ENCODE data around the gene MPHOSPH9. TPM values are rescaled to one million over a fixed set of nuclear protein-coding genes. Genes with fewer than 3 reads are reported as not detected.

Gene MPHOSPH9
- total and polyA plus RNA-seq, 2 donors (not counting 1 experiment from before 2014, with no cell fraction given): 11.8 to 45.1 TPM

DNA sequence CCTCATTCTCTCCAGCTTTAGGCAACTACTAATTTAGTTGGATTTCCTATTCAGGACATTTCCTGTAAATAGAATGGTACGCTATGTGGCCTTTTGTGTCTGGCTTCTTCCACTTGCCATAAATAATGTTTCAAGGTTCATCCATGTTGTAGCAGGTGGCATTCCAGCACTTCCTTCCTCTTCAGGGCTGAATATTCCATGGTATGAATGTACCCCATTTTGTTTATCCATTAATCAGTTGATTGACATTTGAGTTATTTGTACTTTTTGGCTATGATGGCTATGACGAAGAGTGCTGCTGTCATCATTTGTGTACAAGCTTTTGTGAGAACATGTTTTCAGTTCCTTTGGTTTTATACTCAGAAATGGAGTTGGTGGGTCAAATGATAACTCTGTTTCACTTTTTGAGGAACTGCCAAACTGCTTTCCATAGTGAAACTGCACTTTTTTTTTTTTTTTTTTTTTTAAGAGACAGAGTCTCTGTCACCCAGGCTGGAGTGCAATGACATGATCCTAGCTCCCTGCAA is 45.2 kb upstream of the MPHOSPH9 start:
- peak overlapping the region in 1 of 2 donors; percentile 55 for H3K27ac ChIP-seq (ENCODE audit: low read length in 2 of 2)
- H3K36me3 ChIP-seq (replicated peaks in 1 of 2; ENCODE audit: control extremely low read depth in 1 of 2, control insufficient read depth in 1 of 2, extremely low read depth in 1 of 2, insufficient read depth in 2 of 2, low read length in 1 of 2): no peaks in the 10 kb centered on the region
- ChIA-PET CTCF (interaction anchor here (0.6 to 0.7 kb wide), 5 partner anchors 14 to 427 kb away, joined by 3 to 7 read pairs (median 4); no protein-coding TSS in a partner anchor), POLR2A (interaction anchor here (0.7 to 0.9 kb wide), 4 partner anchors 10 to 1635 kb away, joined by 6 to 10 read pairs (median 6); partner anchors contain the start of gene DDX55)
- Mint-ChIP-seq H3K4me3 (peak overlapping the region; percentile 27), H3K4me1 (peaks cover 6% of the 10 kb centered on the region), H3K9me3 (ENCODE audit: insufficient read depth) (no peaks in the 10 kb centered on the region), H3K27ac (peak overlapping the region; percentile 53), H3K27me3 (no peaks in the 10 kb centered on the region)
- intact Hi-C loops (cut with micrococcal nuclease): no loop called here
- H3K4me1 ChIP-seq (ENCODE audit: control insufficient read depth in 2 of 2, insufficient read depth in 2 of 2, low read length in 2 of 2): peaks cover 0 to 13% of the 10 kb centered on the region in 2 donors
- no peaks in the 10 kb centered on the region for H3K79me2 ChIP-seq (ENCODE audit: control insufficient read depth, insufficient read depth, low read length)
- H3K4me2 ChIP-seq (replicated peaks; ENCODE audit: low read depth, low read length, poor library complexity, severe bottlenecking): peak overlapping the region; percentile 18
- H3K4me3 ChIP-seq (ENCODE audit: control extremely low read depth in 1 of 5, extremely low read depth in 1 of 5, insufficient read depth in 1 of 5, low read depth in 2 of 5, low read length in 4 of 5): no peak overlapping the region
- peak overlapping the region; percentile 39 for H2AFZ ChIP-seq (ENCODE audit: insufficient read depth, low read depth, low read length, poor library complexity, severe bottlenecking)
- DNase-seq (peak; percentile 78), ATAC-seq (ENCODE audit: low read depth) (peak; percentile 81)
- no peak for TF ChIP-seq EZH2 (IDR thresholded peaks at IDR 0.05; ENCODE audit: borderline replicate concordance, insufficient read depth, low read depth, low read length, poor library complexity, severe bottlenecking)
- TF ChIP-seq, protein P1, sequence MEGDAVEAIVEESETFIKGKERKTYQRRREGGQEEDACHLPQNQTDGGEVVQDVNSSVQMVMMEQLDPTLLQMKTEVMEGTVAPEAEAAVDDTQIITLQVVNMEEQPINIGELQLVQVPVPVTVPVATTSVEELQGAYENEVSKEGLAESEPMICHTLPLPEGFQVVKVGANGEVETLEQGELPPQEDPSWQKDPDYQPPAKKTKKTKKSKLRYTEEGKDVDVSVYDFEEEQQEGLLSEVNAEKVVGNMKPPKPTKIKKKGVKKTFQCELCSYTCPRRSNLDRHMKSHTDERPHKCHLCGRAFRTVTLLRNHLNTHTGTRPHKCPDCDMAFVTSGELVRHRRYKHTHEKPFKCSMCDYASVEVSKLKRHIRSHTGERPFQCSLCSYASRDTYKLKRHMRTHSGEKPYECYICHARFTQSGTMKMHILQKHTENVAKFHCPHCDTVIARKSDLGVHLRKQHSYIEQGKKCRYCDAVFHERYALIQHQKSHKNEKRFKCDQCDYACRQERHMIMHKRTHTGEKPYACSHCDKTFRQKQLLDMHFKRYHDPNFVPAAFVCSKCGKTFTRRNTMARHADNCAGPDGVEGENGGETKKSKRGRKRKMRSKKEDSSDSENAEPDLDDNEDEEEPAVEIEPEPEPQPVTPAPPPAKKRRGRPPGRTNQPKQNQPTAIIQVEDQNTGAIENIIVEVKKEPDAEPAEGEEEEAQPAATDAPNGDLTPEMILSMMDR (IDR thresholded peaks at IDR 0.05): no peak
- H3K9ac ChIP-seq (ENCODE audit: low read length): no peak overlapping the region
- 0% methylated on average over 1 of the region's 2 CpGs for WGBS (ENCODE audit: insufficient coverage)
- no peaks in the 10 kb centered on the region for H3K9me3 ChIP-seq (ENCODE audit: control extremely low read depth in 1 of 3, control insufficient read depth in 2 of 3, insufficient read depth in 1 of 3, low read length in 2 of 3)
- no peaks in the 10 kb centered on the region for H4K20me1 ChIP-seq (ENCODE audit: control insufficient read depth, insufficient read depth, low read length, poor library complexity, severe bottlenecking)
- no peaks in the 10 kb centered on the region for H3K27me3 ChIP-seq (replicated peaks in 1 of 4; ENCODE audit: control extremely low read depth in 1 of 4, control insufficient read depth in 3 of 4, insufficient read depth in 4 of 4, low read length in 3 of 4)

DNA sequence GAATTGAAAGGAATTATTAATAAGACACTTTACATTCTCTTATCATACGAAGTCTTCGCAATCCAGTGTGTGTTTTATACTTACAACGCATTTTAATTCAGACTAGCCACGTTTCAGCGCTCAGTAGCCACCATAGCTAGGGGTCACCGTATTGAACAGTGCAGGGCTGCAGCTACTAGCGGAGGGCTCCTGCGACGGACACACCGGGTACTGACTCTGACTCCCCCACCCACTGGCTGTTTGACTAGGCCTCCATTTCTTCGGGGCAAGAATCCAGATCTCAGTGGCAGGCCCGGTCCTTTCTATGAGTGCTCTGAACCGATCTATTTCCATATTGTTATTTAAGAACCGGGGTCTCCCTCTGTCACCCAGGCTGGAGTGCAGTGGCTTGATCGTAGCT is 40.2 kb upstream of the MPHOSPH9 start:
- intact Hi-C loops (cut with micrococcal nuclease): no loop called here
- peaks cover 28% of the 10 kb centered on the region for H3K4me1 Mint-ChIP-seq

More for the DNA sequence above, 40.2 kb upstream of the MPHOSPH9 start:
- TF ChIP-seq EZH2 (IDR thresholded peaks at IDR 0.05; ENCODE audit: borderline replicate concordance, insufficient read depth, low read depth, low read length, poor library complexity, severe bottlenecking): no peak
- TF ChIP-seq, protein P1 (IDR thresholded peaks at IDR 0.05): no peak
- Histone ChIP-seq H3K4me3 (ENCODE audit: control extremely low read depth in 1 of 5, extremely low read depth in 1 of 5, insufficient read depth in 1 of 5, low read depth in 2 of 5, low read length in 4 of 5) (no peak overlapping the region), H3K4me1 (ENCODE audit: control insufficient read depth in 2 of 2, insufficient read depth in 2 of 2, low read length in 2 of 2) (peaks cover 29 to 37% of the 10 kb centered on the region in 2 donors), H4K20me1 (ENCODE audit: control insufficient read depth, insufficient read depth, low read length, poor library complexity, severe bottlenecking) (no peaks in the 10 kb centered on the region), H2AFZ (ENCODE audit: insufficient read depth, low read depth, low read length, poor library complexity, severe bottlenecking) (no peak overlapping the region), H3K79me2 (ENCODE audit: control insufficient read depth, insufficient read depth, low read length) (no peaks in the 10 kb centered on the region), H3K27ac (ENCODE audit: low read length in 2 of 2) (no peak overlapping the region), H3K9ac (ENCODE audit: low read length) (no peak overlapping the region), H3K9me3 (ENCODE audit: control extremely low read depth in 1 of 3, control insufficient read depth in 2 of 3, insufficient read depth in 1 of 3, low read length in 2 of 3) (no peaks in the 10 kb centered on the region), H3K4me2 (replicated peaks; ENCODE audit: low read depth, low read length, poor library complexity, severe bottlenecking) (no peak overlapping the region), H3K36me3 (replicated peaks in 1 of 2; ENCODE audit: control extremely low read depth in 1 of 2, control insufficient read depth in 1 of 2, extremely low read depth in 1 of 2, insufficient read depth in 2 of 2, low read length in 1 of 2) (no peaks in the 10 kb centered on the region), H3K27me3 (replicated peaks in 1 of 4; ENCODE audit: control extremely low read depth in 1 of 4, control insufficient read depth in 3 of 4, insufficient read depth in 4 of 4, low read length in 3 of 4) (peaks cover 0 to 6% (median 0%) of the 10 kb centered on the region in 4 experiments)
- WGBS (ENCODE audit: insufficient coverage): 89% methylated on average over 14 of the region's 15 CpGs
- POLR2A ChIA-PET: interaction anchor here (0.6 kb wide), 1 partner anchor 631 kb away, joined by 6 read pairs; no protein-coding TSS in a partner anchor
- peak overlapping the region; percentile 60 for H3K4me3 Mint-ChIP-seq
- CTCF ChIA-PET: interaction anchor here (0.9 kb wide), 1 partner anchor 33 kb away, joined by 4 read pairs; no protein-coding TSS in a partner anchor
- DNase-seq: no peak
- no peaks in the 10 kb centered on the region for H3K9me3 Mint-ChIP-seq (ENCODE audit: insufficient read depth)
- no peaks in the 10 kb centered on the region for H3K27me3 Mint-ChIP-seq
- H3K27ac Mint-ChIP-seq: no peak overlapping the region
- ATAC-seq (ENCODE audit: low read depth): no peak
